GM12878 (cell line): ENCODE data around the gene TOR1B. TPM values are rescaled to one million over a fixed set of nuclear protein-coding genes. Genes with fewer than 3 reads are reported as not detected.

ENCODE experiments used
- BACH1 ChIP-seq: fragments of 450-650 bp; IDR thresholded peaks from 2 replicates; pipeline ENCODE4 v1.6.1; 2017; ENCODE audit warnings: mild to moderate bottlenecking, borderline replicate concordance
- BCL11A ChIP-seq: IDR thresholded peaks from 2 replicates; pipeline ENCODE4 v1.6.1; 2011; ENCODE audit warnings: low read depth, low read length
- BHLHE40 ChIP-seq, 2 experiments: fragments of 450-650 bp in 1 of 2; IDR thresholded peaks; 2 replicates each; pipeline ENCODE4 v1.6.1; 2011 to 2017; ENCODE audit warnings: low read depth in 2 of 2, borderline replicate concordance in 1 of 2, improper control_type of control experiment in 1 of 2, low read length in 1 of 2, mild to moderate bottlenecking in 1 of 2
- CHD1 ChIP-seq: IDR thresholded peaks from 2 replicates; pipeline ENCODE4 v1.6.1; 2012; ENCODE audit warnings: low read depth, low read length, improper control_type of control experiment
- ESRRA ChIP-seq: IDR thresholded peaks from 2 replicates; pipeline ENCODE4 v1.6.1; 2012; ENCODE audit warnings: mild to moderate bottlenecking, low read length, improper control_type of control experiment
- HDAC2 ChIP-seq: fragments of 200-600 bp; sonication (generic); IDR thresholded peaks from 2 replicates; pipeline ENCODE4 v1.6.1; 2017
- IRF4 ChIP-seq: IDR thresholded peaks from 2 replicates; pipeline ENCODE4 v1.6.1; 2011; ENCODE audit warnings: low read depth, low read length
- MEF2A ChIP-seq: IDR thresholded peaks from 2 replicates; pipeline ENCODE4 v1.6.1; 2011; ENCODE audit warnings: low read depth, mild to moderate bottlenecking, low read length, moderate library complexity; ENCODE audit not compliant: insufficient read depth
- MEF2B ChIP-seq: fragments of 450-650 bp; IDR thresholded peaks from 2 replicates; pipeline ENCODE4 v1.6.1; 2018; ENCODE audit warnings: mild to moderate bottlenecking, moderate library complexity; ENCODE audit not compliant: partially characterized antibody, poor library complexity, severe bottlenecking
- NFYB ChIP-seq: IDR thresholded peaks from 2 replicates; pipeline ENCODE4 v1.6.1; 2011; ENCODE audit warnings: low read depth, mild to moderate bottlenecking, low read length, improper control_type of control experiment, moderate library complexity; ENCODE audit not compliant: insufficient read depth
- NR2C2 ChIP-seq: IDR thresholded peaks from 2 replicates; pipeline ENCODE4 v1.6.1; 2011; ENCODE audit warnings: borderline replicate concordance, low read depth; ENCODE audit not compliant: control insufficient read depth, insufficient read length
- NRF1 ChIP-seq: conservative IDR thresholded peaks from 2 replicates; pipeline ENCODE4 v1.6.1; 2011; ENCODE audit warnings: mild to moderate bottlenecking, low read depth, low read length, improper control_type of control experiment
- RAD51 ChIP-seq: fragments of 450-650 bp; IDR thresholded peaks from 2 replicates; pipeline ENCODE4 v1.6.1; 2016; ENCODE audit warnings: moderate library complexity, mild to moderate bottlenecking, inconsistent platforms
- RFX5 ChIP-seq: IDR thresholded peaks from 2 replicates; pipeline ENCODE4 v1.6.1; 2011; ENCODE audit warnings: low read depth, low read length, improper control_type of control experiment
- SMAD5 ChIP-seq: IDR thresholded peaks from 2 replicates; pipeline ENCODE4 v1.6.1; 2016; ENCODE audit warnings: antibody characterized with exemption, low read depth
- SP1 ChIP-seq: IDR thresholded peaks from one replicate; pipeline ENCODE4 v1.6.1; 2011; ENCODE audit warnings: low read depth, low read length
- TARDBP ChIP-seq: IDR thresholded peaks from 2 replicates; pipeline ENCODE4 v1.6.1; 2016; ENCODE audit warnings: borderline replicate concordance
- TBL1XR1 ChIP-seq: IDR thresholded peaks from 2 replicates; pipeline ENCODE4 v1.6.1; 2012; ENCODE audit warnings: low read depth, low read length, improper control_type of control experiment
- ZNF24 ChIP-seq: fragments of 450-650 bp; IDR thresholded peaks from 2 replicates; pipeline ENCODE4 v1.6.1; 2017; ENCODE audit warnings: antibody characterized with exemption, mild to moderate bottlenecking
- ZSCAN29 ChIP-seq: fragments of 450-650 bp; IDR thresholded peaks from 2 replicates; pipeline ENCODE4 v1.6.1; 2017; ENCODE audit warnings: mild to moderate bottlenecking, moderate library complexity
- polyA plus RNA-seq, 11 experiments: library from polyadenylated mRNA; depleted of rRNA in 4 of 11; unstranded in 6 of 11; stranded (reverse) in 5 of 11; fragments of >200 nt; fragmentation: Nextera tagmentation in 4 of 11; fragmentation: Illumina TruSeq in 1 of 11; extraction: Ambion mirVana in 4 of 11; extraction: Trizol in 1 of 11; gene quantifications; 1 replicate in 1 of 11; 2 replicates in 10 of 11; pipeline versions ENCODE4 v1.2.1 to v1.2.3, GENCODE V29; 2011 to 2016; ENCODE audit warnings: inconsistent platforms in 2 of 11, missing spikeins in 2 of 11, low read depth in 1 of 11
- total RNA-seq, 4 experiments: library from RNA; depleted of rRNA in 3 of 4; stranded (reverse); fragments of >200 nt in 3 of 4; fragmentation: Illumina TruSeq in 1 of 4; extraction: Trizol in 1 of 4; gene quantifications; 2 replicates each; pipeline versions ENCODE4 v1.2.1 to v1.2.3, GENCODE V29; 2013 to 2021
- TF ChIP-seq, protein P1 (sequence below): fragments of 450-650 bp; IDR thresholded peaks from 2 replicates; pipeline ENCODE4 v1.6.1; 2018; ENCODE audit warnings: borderline replicate concordance, mild to moderate bottlenecking; ENCODE audit not compliant: partially characterized antibody
- TF ChIP-seq, protein P2 (sequence below): IDR thresholded peaks from 2 replicates; pipeline ENCODE4 v1.6.1; 2012; ENCODE audit warnings: low read depth, low read length, improper control_type of control experiment
- TF ChIP-seq, protein P3 (sequence below): fragments of 450-650 bp; IDR thresholded peaks from 2 replicates; pipeline ENCODE4 v1.6.1; 2014; ENCODE audit warnings: mild to moderate bottlenecking

TOR1B gene
- total and polyA plus RNA-seq, 10 of the 15 experiments (the other 5 are each of a cell fraction or from before 2014, with no cell fraction given), result 1.8 to 17.5 (median 9.9) TPM

DNA sequence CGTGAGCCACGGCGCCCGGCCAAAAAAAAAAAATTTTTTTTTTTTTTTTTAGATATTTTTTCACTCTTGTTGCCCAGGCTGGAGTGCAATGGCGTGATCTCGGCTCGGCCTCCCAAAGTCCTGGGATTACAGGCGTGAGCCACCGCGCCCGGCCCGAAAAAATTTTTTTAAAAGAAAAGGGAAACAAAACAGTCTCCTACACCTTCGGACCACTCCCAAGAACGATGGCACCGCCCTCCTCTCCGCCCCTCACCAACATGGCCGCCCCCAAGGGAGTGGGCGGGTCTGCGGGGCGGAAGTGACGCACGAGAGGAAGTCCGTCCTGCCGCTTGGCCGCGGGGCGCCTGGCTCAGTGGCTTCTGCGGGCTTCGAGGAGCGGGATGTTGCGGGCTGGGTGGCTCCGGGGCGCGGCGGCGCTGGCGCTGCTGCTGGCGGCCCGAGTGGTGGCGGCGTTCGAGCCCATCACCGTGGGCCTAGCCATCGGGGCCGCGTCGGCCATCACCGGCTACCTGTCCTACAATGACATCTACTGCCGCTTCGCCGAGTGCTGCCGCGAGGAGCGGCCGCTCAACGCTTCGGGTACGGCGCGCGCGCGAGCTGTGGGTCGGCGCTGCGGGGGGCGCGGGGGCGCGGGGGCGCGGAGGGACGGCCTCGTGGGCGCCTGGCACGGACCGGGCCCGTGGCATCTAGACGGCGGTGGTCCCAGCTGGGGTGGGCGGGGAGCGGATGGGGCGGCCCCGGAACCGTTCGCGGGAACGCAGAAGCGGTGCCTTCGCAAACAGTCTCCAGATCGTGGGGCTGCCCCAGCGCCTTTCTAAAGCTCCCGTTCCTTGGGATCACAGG lies at the start of gene TOR1B (continued):
- no peak for TF ChIP-seq ESRRA
- no peak for TF ChIP-seq ZSCAN29
- no peak for TF ChIP-seq ZNF24
- 0 out of 2 replicates have a peak, but pooled peaks have one; percentile 40 for TF ChIP-seq SMAD5
- peak; percentile 74 for TF ChIP-seq BACH1
- no peak for TF ChIP-seq RAD51
- TF ChIP-seq TBL1XR1, result no peak
- no peak for TF ChIP-seq IRF4
- TF ChIP-seq, protein P1, sequence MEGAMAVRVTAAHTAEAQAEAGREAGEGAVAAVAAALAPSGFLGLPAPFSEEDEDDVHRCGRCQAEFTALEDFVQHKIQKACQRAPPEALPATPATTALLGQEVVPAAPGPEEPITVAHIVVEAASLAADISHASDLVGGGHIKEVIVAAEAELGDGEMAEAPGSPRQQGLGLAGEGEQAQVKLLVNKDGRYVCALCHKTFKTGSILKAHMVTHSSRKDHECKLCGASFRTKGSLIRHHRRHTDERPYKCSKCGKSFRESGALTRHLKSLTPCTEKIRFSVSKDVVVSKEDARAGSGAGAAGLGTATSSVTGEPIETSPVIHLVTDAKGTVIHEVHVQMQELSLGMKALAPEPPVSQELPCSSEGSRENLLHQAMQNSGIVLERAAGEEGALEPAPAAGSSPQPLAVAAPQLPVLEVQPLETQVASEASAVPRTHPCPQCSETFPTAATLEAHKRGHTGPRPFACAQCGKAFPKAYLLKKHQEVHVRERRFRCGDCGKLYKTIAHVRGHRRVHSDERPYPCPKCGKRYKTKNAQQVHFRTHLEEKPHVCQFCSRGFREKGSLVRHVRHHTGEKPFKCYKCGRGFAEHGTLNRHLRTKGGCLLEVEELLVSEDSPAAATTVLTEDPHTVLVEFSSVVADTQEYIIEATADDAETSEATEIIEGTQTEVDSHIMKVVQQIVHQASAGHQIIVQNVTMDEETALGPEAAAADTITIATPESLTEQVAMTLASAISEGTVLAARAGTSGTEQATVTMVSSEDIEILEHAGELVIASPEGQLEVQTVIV, result no peak
- TF ChIP-seq HDAC2, result no peak
- TF ChIP-seq, protein P2, sequence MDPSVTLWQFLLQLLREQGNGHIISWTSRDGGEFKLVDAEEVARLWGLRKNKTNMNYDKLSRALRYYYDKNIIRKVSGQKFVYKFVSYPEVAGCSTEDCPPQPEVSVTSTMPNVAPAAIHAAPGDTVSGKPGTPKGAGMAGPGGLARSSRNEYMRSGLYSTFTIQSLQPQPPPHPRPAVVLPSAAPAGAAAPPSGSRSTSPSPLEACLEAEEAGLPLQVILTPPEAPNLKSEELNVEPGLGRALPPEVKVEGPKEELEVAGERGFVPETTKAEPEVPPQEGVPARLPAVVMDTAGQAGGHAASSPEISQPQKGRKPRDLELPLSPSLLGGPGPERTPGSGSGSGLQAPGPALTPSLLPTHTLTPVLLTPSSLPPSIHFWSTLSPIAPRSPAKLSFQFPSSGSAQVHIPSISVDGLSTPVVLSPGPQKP, result no peak
- 0 out of 2 replicates have a peak, but pooled peaks have one; percentile 6 for TF ChIP-seq BCL11A
- TF ChIP-seq MEF2A, result no peak
- no peak for TF ChIP-seq CHD1
- no peak for TF ChIP-seq RFX5
- peak; percentile 62 for TF ChIP-seq SP1
- no peak for TF ChIP-seq NR2C2
- peak; percentile 56 for TF ChIP-seq MEF2B
- peak in 1 of 2 experiments; percentile 41; a peak in 2 of 4 replicates for TF ChIP-seq BHLHE40 (IDR thresholded peaks at IDR 0.05; ENCODE audit: borderline replicate concordance in 1 of 2, low read depth in 2 of 2, low read length in 1 of 2)
- no peak for TF ChIP-seq NRF1
- TF ChIP-seq NFYB, result no peak
- TF ChIP-seq, protein P3, sequence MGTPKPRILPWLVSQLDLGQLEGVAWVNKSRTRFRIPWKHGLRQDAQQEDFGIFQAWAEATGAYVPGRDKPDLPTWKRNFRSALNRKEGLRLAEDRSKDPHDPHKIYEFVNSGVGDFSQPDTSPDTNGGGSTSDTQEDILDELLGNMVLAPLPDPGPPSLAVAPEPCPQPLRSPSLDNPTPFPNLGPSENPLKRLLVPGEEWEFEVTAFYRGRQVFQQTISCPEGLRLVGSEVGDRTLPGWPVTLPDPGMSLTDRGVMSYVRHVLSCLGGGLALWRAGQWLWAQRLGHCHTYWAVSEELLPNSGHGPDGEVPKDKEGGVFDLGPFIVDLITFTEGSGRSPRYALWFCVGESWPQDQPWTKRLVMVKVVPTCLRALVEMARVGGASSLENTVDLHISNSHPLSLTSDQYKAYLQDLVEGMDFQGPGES, result no peak
- TF ChIP-seq TARDBP, result no peak
